ENCODE data around the gene MCM3. TPM values are rescaled to one million over a fixed set of nuclear protein-coding genes. Genes with fewer than 3 reads are reported as not detected.

MCM3 gene
- total RNA-seq, 1 donor from 2014 or later = 21.7 TPM

DNA sequence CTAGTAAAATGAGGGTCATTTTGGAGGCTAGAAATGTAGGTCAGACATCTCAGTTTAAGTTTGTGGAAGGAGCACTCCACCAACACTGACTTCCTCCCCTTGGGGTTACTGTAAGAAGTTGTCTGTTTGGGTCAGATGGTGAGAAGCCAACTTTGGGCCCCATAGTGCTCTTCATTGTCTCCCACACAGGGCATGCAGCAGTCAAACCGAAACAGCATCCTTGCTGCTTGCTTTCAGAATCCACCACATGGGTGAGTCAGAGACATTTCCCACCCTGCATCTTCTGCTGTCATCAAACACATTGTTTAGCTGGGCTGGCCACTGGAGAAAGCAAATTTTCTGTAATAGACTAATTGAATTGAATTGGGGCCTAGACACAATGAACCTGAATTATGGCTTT is 57.0 kb downstream of the MCM3 start:
- DNase-seq (ENCODE audit: missing footprints) (no peak), ATAC-seq (no peak)
- intact Hi-C loops (cut with DNase I) = no loop called here

DNA sequence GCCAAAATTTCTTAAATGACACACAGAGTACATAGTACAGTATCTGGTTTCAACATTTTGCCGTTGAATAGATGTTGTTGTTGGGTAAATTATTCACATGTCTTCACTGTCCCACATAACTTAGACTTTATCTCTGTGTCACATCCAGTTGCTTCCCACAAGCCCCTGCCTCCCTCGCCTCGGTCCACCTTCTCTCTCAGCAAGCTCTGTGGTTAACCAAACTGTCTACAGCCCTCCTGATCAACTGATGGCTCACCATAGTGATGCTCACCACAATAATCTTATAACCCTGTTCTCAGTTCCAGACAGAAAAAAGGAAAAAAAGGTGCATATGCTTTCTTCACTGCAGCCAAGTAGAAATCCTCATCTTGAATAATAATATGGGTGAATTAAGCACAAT is 63.2 kb downstream of the MCM3 start:
- no peak for DNase-seq (ENCODE audit: missing footprints)
- no peak for ATAC-seq
- intact Hi-C loops (cut with DNase I) = no loop called here

DNA sequence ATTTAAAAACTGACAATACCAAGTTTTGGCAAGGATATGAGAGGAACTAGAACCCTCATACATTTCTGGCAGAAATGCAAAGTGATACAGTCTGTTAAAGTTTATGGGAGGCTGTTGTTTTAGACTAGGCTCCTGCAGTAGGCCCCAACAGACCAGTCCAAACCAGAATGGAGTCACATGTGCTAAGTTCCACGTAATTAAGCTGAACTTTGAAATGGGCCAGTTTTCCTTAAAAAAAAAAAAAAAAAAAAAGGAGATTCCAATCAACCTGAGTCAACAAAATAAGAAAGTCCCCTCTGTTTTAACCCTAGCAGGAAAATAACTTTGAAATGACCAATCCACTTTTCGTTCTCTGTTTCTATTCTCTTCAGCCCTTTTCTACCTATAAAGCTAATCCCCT is 66.8 kb downstream of the MCM3 start:
- no peak for DNase-seq (ENCODE audit: missing footprints)
- no peak for ATAC-seq
- intact Hi-C loops (cut with DNase I) = no loop called here

DNA sequence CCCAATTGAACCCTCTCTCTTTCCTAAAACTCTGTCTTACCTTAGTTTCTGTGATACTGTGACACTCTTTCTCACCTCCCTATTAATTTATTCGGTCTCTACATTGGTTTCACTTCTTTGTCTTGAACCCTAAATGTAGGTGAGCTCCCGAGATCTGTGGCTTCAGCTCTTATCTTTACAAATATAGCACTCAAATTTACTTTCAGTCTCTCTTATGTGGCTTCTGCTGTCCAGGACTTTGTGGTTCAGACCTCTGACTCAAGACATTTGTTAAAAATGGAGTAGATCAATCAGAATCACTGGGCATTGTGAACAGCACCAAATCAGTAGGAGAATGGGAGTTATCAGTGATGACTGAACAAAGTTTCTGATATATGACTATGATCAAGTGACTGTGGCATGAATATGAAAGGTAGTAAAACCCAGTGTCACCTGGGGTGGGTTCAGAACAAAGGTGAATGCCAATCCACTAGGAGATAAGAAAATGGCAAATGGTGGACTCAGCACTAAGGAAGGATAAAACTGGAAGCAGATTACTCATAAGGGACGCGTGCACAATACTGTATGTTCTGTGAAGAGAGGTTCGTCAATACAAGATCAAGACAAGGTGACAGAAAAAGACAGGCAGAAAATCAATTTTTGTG is 67.5 kb downstream of the MCM3 start:
- ATAC-seq (no peak), DNase-seq (ENCODE audit: missing footprints) (no peak)
- intact Hi-C loops (cut with DNase I) = no loop called here

DNA sequence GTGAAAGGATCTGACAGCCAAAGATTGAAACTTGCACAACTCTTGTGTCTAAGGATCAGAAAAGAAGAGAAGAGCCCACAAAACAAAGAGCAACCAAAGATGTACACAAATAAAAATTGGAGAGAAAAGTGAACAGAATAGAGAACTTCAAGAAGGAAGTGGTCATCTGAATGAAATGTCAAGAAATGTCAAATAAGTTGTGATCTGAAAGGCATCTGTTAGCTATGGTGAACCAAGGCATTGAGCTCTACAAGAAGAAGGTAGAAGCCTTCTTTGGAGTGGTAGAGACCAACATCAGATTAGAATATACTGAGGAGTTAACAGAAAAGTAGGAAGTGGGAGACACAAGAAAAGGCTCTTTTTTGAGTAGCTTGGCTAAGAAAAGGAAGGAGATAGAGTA is 68.8 kb downstream of the MCM3 start:
- DNase-seq (ENCODE audit: missing footprints) (no peak), ATAC-seq (no peak)

More for the DNA sequence above, 68.8 kb downstream of the MCM3 start:
- intact Hi-C loops (cut with DNase I) = no loop called here

Other genes with a start within 250 kb of the MCM3 start
- gene PKHD1, start 197.1 kb downstream of the MCM3 start, total RNA-seq = not detected
- gene IL17A, start 98.4 kb downstream of the MCM3 start, total RNA-seq = not detected
- gene IL17F, start 40.2 kb downstream of the MCM3 start, total RNA-seq = not detected
- gene PAQR8, start 77.4 kb upstream of the MCM3 start, total RNA-seq = 1.9 TPM
- 4.8 TPM for gene EFHC1, start 135.6 kb upstream of the MCM3 start, total RNA-seq

Measured in Right ventricle myocardium inferior (tissue), 1 donor.